Measurements from ENCODE around the gene ARID5B. TPM values are rescaled to one million over a fixed set of nuclear protein-coding genes. Genes with fewer than 3 reads are reported as not detected.

ARID5B gene
- 36.9 and 55.2 TPM in 2 replicates for total RNA-seq (ENCODE audit: low replicate concordance)
- long read RNA-seq, full-length matches to known transcripts, result 11 of 279 reads
- long read RNA-seq, partial matches to known transcripts, result 246 of 279 reads
- long read RNA-seq, other reads (novel, unspliced or antisense), result 22 of 279 reads

- Mint-ChIP-seq H3K36me3 (peaks cover 3% of the 10 kb centered on the region), H3K4me1 (ENCODE audit: unreplicated experiment) (peaks cover 50% of the 10 kb centered on the region), H3K4me3 (peak within 1 kb of the TSS; percentile 92), H3K9me3 (no peaks in the 10 kb centered on the region), H3K27me3 (no peaks in the 10 kb centered on the region), H3K27ac (peak within 1 kb of the TSS; percentile 99)
- no peak for TF ChIP-seq CTCF (conservative IDR thresholded peaks at IDR 0.05)
- no peak for DNase-seq (ENCODE audit: extremely low spot score, unreplicated experiment)
These were observed at the start of gene ARID5B for GRCh38 chr10:61900829-61901792. Gene ARID5B (plus strand): TSS chr10:61901699. CDS start chr10:61901710, 11 bp downstream.

- Mint-ChIP-seq H3K27me3 (no peaks in the 10 kb centered on the region), H3K36me3 (no peaks in the 10 kb centered on the region)
These were observed 49.2 kb upstream of the ARID5B start for GRCh38 chr10:61852261-61852660.

GRCh38 chr10:61855771-61856170, 45.7 kb upstream of the ARID5B start:
- no peaks in the 10 kb centered on the region for H3K27me3 Mint-ChIP-seq

More at GRCh38 chr10:61852261-61852660, 49.2 kb upstream of the ARID5B start:
- H3K4me3 Mint-ChIP-seq, result no peak overlapping the region
- peaks cover under 1% of the 10 kb centered on the region for H3K4me1 Mint-ChIP-seq (ENCODE audit: unreplicated experiment)
- peaks cover 6% of the 10 kb centered on the region for H3K9me3 Mint-ChIP-seq
- DNase-seq (ENCODE audit: extremely low spot score, unreplicated experiment), result no peak
- H3K27ac Mint-ChIP-seq, result no peak overlapping the region
- TF ChIP-seq CTCF (conservative IDR thresholded peaks at IDR 0.05), result no peak

GRCh38 chr10:61857746-61858145, 43.8 kb upstream of the ARID5B start:
- Mint-ChIP-seq H3K27ac (no peak overlapping the region), H3K36me3 (no peaks in the 10 kb centered on the region), H3K27me3 (no peaks in the 10 kb centered on the region), H3K4me3 (no peak overlapping the region), H3K9me3 (peaks cover 7% of the 10 kb centered on the region), H3K4me1 (ENCODE audit: unreplicated experiment) (no peaks in the 10 kb centered on the region)
- DNase-seq (ENCODE audit: extremely low spot score, unreplicated experiment), result no peak
- no peak for TF ChIP-seq CTCF (conservative IDR thresholded peaks at IDR 0.05)

More at GRCh38 chr10:61855771-61856170, 45.7 kb upstream of the ARID5B start:
- no peak for DNase-seq (ENCODE audit: extremely low spot score, unreplicated experiment)
- Mint-ChIP-seq H3K4me3 (no peak overlapping the region), H3K9me3 (peaks cover 7% of the 10 kb centered on the region), H3K4me1 (ENCODE audit: unreplicated experiment) (no peaks in the 10 kb centered on the region), H3K36me3 (no peaks in the 10 kb centered on the region), H3K27ac (no peak overlapping the region)
- TF ChIP-seq CTCF (conservative IDR thresholded peaks at IDR 0.05), result no peak

GRCh38 chr10:61859786-61860185, 41.7 kb upstream of the ARID5B start:
- DNase-seq (ENCODE audit: extremely low spot score, unreplicated experiment), result no peak
- Mint-ChIP-seq H3K36me3 (no peaks in the 10 kb centered on the region), H3K4me1 (ENCODE audit: unreplicated experiment) (no peaks in the 10 kb centered on the region), H3K27ac (no peak overlapping the region), H3K27me3 (no peaks in the 10 kb centered on the region), H3K9me3 (peaks cover 7% of the 10 kb centered on the region), H3K4me3 (no peak overlapping the region)
- TF ChIP-seq CTCF (conservative IDR thresholded peaks at IDR 0.05), result no peak
